Endothelial cell of umbilical vein (primary cell): ENCODE measurements around the gene PIK3CB. TPM values are rescaled to one million over a fixed set of nuclear protein-coding genes. Genes with fewer than 3 reads are reported as not detected.
A peak's percentile ranks its signal among the peaks of the same experiment; 100 is the strongest.

Experiments used
- BruUV-seq: library from RNA; stranded (reverse); fragments of 400-500 nt; replicated peaks from 2 replicates; lab custom pipeline; 2021; lab: Mats Ljungman, UMichigan
- CTCF ChIA-PET: fragments of 300-600, 350-600 bp; sonication (Branson Sonifier 250); formaldehyde crosslinking; loops from one replicate; lab custom pipeline; 2021; ENCODE audit warnings: antibody characterized with exemption, inconsistent platforms; lab: Charles Lee
- POLR2A ChIA-PET: fragments of 300-600, 350-600 bp; sonication (Branson Sonifier 250); formaldehyde crosslinking; loops from one replicate; lab custom pipeline; 2021; ENCODE audit warnings: antibody characterized with exemption, inconsistent platforms; lab: Charles Lee
- DNase-seq: peaks from one replicate; pipeline ENCODE4 v3.0.0-alpha.2; 2011; ENCODE audit warnings: low read depth, low spot score
- FAIRE-seq: peaks from 2 replicates; lab custom pipeline; 2011; peaks lifted over from hg19 to GRCh38; lab: Jason Lieb, UNC
- H2AFZ ChIP-seq: 2 replicates; pipeline ENCODE4 v1.6.0; 2012; ENCODE audit warnings: low read depth, low read length, control low read depth, inconsistent platforms
- H3K27ac ChIP-seq: 2 replicates; pipeline ENCODE4 v1.5.1; 2011; ENCODE audit warnings: low read depth, mild to moderate bottlenecking, control low read depth, low read length, moderate library complexity; ENCODE audit not compliant: insufficient read depth
- H3K27me3 ChIP-seq, 2 experiments: 2 replicates each; pipeline versions ENCODE4 v1.6.0 to v1.6.1; 2011; ENCODE audit warnings: low read length in 2 of 2, mixed read lengths in 1 of 2; ENCODE audit not compliant: control insufficient read depth in 2 of 2, insufficient read depth in 2 of 2
- H3K36me3 ChIP-seq, 2 experiments: 2 replicates in 1 of 2; 3 replicates in 1 of 2; pipeline ENCODE4 v1.5.1; 2011; ENCODE audit warnings: low read length in 2 of 2, mild to moderate bottlenecking in 1 of 2, moderate library complexity in 1 of 2; ENCODE audit not compliant: control insufficient read depth in 2 of 2, insufficient read depth in 2 of 2; ENCODE audit errors: extremely low read depth in 1 of 2
- H3K4me1 ChIP-seq: 3 replicates; pipeline ENCODE4 v1.5.1; 2011; ENCODE audit warnings: mild to moderate bottlenecking, low read length; ENCODE audit not compliant: control insufficient read depth, insufficient read depth; ENCODE audit errors: extremely low read depth
- H3K4me2 ChIP-seq: 2 replicates; pipeline ENCODE4 v1.6.1; 2011; ENCODE audit warnings: low read length, control low read depth, mixed read lengths; ENCODE audit not compliant: insufficient read depth
- H3K4me3 ChIP-seq, 3 experiments: fragments of 200-600 bp in 1 of 3; sonication (generic), shearing (Covaris generic) in 1 of 3; replicated peaks in 1 of 3; 2 replicates each; pipeline ENCODE4 v1.5.1; 2011 to 2016; ENCODE audit warnings: control low read depth in 3 of 3, low read length in 3 of 3, mild to moderate bottlenecking in 2 of 3, inconsistent platforms in 1 of 3, low read depth in 1 of 3, moderate library complexity in 1 of 3; ENCODE audit not compliant: insufficient read depth in 1 of 3
- H3K79me2 ChIP-seq: 2 replicates; pipeline ENCODE4 v1.6.0; 2012; ENCODE audit warnings: low read length, inconsistent platforms; ENCODE audit not compliant: control insufficient read depth, insufficient read depth
- H3K9ac ChIP-seq: replicated peaks from 2 replicates; pipeline ENCODE3; 2011; ENCODE audit warnings: low read length, control low read depth; ENCODE audit not compliant: insufficient read depth; ENCODE audit errors: extremely low read depth
- H3K9me1 ChIP-seq: replicated peaks from 3 replicates; pipeline ENCODE4 v1.6.0; 2011; ENCODE audit warnings: mild to moderate bottlenecking, low read length; ENCODE audit not compliant: control insufficient read depth, insufficient read depth; ENCODE audit errors: extremely low read depth
- H3K9me3 ChIP-seq: replicated peaks from 2 replicates; pipeline ENCODE4 v1.5.1; 2012; ENCODE audit warnings: low read length, inconsistent platforms; ENCODE audit not compliant: control insufficient read depth, insufficient read depth
- H4K20me1 ChIP-seq: replicated peaks from 2 replicates; pipeline ENCODE3; 2011; ENCODE audit warnings: mild to moderate bottlenecking, low read length; ENCODE audit not compliant: control insufficient read depth, insufficient read depth; ENCODE audit errors: extremely low read depth
- CTCF ChIP-seq, 2 donors: IDR thresholded peaks; 1 replicate in 1 of 2; 2 replicates in 1 of 2; pipeline ENCODE4 v1.5.1; 2011; ENCODE audit warnings: low read length in 2 of 2, mild to moderate bottlenecking in 2 of 2, moderate library complexity in 2 of 2, control low read depth in 1 of 2, inconsistent platforms in 1 of 2, low read depth in 1 of 2; ENCODE audit not compliant: insufficient read depth in 1 of 2; ENCODE audit errors: extremely low read depth in 1 of 2
- EZH2 ChIP-seq: IDR thresholded peaks from 2 replicates; pipeline ENCODE4 v1.6.1; 2012; ENCODE audit warnings: borderline replicate concordance, low read depth, mild to moderate bottlenecking, moderate library complexity, low read length, inconsistent platforms; ENCODE audit not compliant: severe bottlenecking
- FOS ChIP-seq: IDR thresholded peaks from 2 replicates; pipeline ENCODE4 v1.6.1; 2011; ENCODE audit warnings: mild to moderate bottlenecking, low read length, moderate library complexity, borderline replicate concordance; ENCODE audit not compliant: insufficient read depth
- GATA2 ChIP-seq: IDR thresholded peaks from 2 replicates; pipeline ENCODE4 v1.7.0; 2011; ENCODE audit warnings: low read depth, mild to moderate bottlenecking, moderate library complexity, mixed read lengths, low read length; ENCODE audit not compliant: insufficient read length, insufficient read depth
- JUN ChIP-seq: IDR thresholded peaks from 2 replicates; pipeline ENCODE4 v1.6.1; 2011; ENCODE audit warnings: borderline replicate concordance, low read depth; ENCODE audit not compliant: insufficient read length, insufficient read depth
- MAX ChIP-seq: IDR thresholded peaks from 2 replicates; pipeline ENCODE4 v1.6.1; 2011; ENCODE audit not compliant: insufficient read depth, insufficient read length
- MYC ChIP-seq: IDR thresholded peaks from one replicate; pipeline ENCODE4 v1.6.1; 2011; ENCODE audit warnings: mild to moderate bottlenecking, low read depth, low read length
- POLR2A ChIP-seq: IDR thresholded peaks from 2 replicates; pipeline ENCODE4 v1.6.1; 2012; ENCODE audit warnings: low read depth, mild to moderate bottlenecking, control low read depth, low read length
- POLR2AphosphoS5 ChIP-seq: IDR thresholded peaks from 2 replicates; pipeline ENCODE4 v1.6.1; 2012; ENCODE audit warnings: low read depth, mild to moderate bottlenecking, control low read depth, low read length, moderate library complexity; ENCODE audit not compliant: insufficient read depth
- dilution Hi-C: fragments of 300-500 bp; cut with MboI; formaldehyde crosslinking; loops from one replicate; pipeline ENCODE4 v1.15.0; 2019; ENCODE audit warnings: low sequenced_read_pairs; ENCODE audit not compliant: extremely low pct_ligation_motif_present
- intact Hi-C: fragments of 100-400 bp; cut with micrococcal nuclease; formaldehyde crosslinking; loops from one replicate; pipeline ENCODE4 v1.10.0; 2022
- polyA plus RNA-seq, 4 experiments: library from polyadenylated mRNA; depleted of rRNA in 3 of 4; stranded (reverse) in 3 of 4; unstranded in 1 of 4; fragments of >200 nt; gene quantifications; 2 replicates each; pipeline versions ENCODE4 v1.2.1 to v1.2.3, GENCODE V29; 2011 to 2012; ENCODE audit warnings: missing spikeins in 1 of 4
- total RNA-seq: library from RNA; stranded (reverse); gene quantifications from 2 replicates; pipeline ENCODE4 v1.2.3, GENCODE V29; 2021

Gene PIK3CB
- total and polyA plus RNA-seq, 2 donors (not counting 3 experiments of a cell fraction or from before 2014, with no cell fraction given) = 9.0 to 29.8 TPM

- no peaks in the 10 kb centered on the region for H3K9me3 ChIP-seq
- H4K20me1 ChIP-seq = no peaks in the 10 kb centered on the region
- peak; percentile 60 for DNase-seq
- BruUV-seq = no TSS peak
- POLR2A ChIA-PET = no interaction called here
- no peaks in the 10 kb centered on the region for H3K36me3 ChIP-seq
- H3K4me1 ChIP-seq = peaks cover 17% of the 10 kb centered on the region
- H3K4me3 ChIP-seq = no peak overlapping the region
- H3K27me3 ChIP-seq = no peaks in the 10 kb centered on the region
- CTCF ChIA-PET = interaction anchor here (1.0 to 4.1 kb wide), 2 partner anchors 11 to 53 kb away, joined by 3 to 25 read pairs; no protein-coding TSS in a partner anchor
- dilution Hi-C loops = no loop called here
- peak overlapping the region; percentile 76 for H2AFZ ChIP-seq
- FAIRE-seq = no peak
- H3K4me2 ChIP-seq = peak overlapping the region; percentile 49
- TF ChIP-seq MAX (no peak), EZH2 (no peak), CTCF (IDR thresholded peaks at IDR 0.05; ENCODE audit: extremely low read depth in 1 of 2, insufficient read depth in 1 of 2, low read depth in 1 of 2, low read length in 2 of 2) (no peak), POLR2A (no peak), GATA2 (no peak), FOS (no peak), JUN (no peak), MYC (no peak), POLR2AphosphoS5 (no peak)
- intact Hi-C loops = loop anchor here (1.0 kb wide), 1 partner anchor 53 kb away; no protein-coding TSS in a partner anchor
- peak overlapping the region; percentile 50 for H3K27ac ChIP-seq
- peak overlapping the region; percentile 31 for H3K9ac ChIP-seq
- no peaks in the 10 kb centered on the region for H3K79me2 ChIP-seq
- H3K9me1 ChIP-seq = no peaks in the 10 kb centered on the region
Observed at GRCh38 chr3:138862531-138862923, 27.8 kb upstream of the PIK3CB start.
